HepG2 (cell line): Measurements from ENCODE around the gene LENEP. TPM values are rescaled to one million over a fixed set of nuclear protein-coding genes. Genes with fewer than 3 reads are reported as not detected.

Experiments
- BHLHE40 ChIP-seq: IDR thresholded peaks from 2 replicates; pipeline ENCODE4 v1.6.1; 2011; ENCODE audit warnings: low read length, improper control_type of control experiment
- ETV5 ChIP-seq: IDR thresholded peaks from 2 replicates; pipeline ENCODE4 v1.6.1; 2018; ENCODE audit warnings: missing biosample characterization, missing genetic modification reagents, inconsistent platforms, borderline replicate concordance
- FOSL1 ChIP-seq: sonication (generic); formaldehyde crosslinking; IDR thresholded peaks from 2 replicates; pipeline ENCODE4 v1.9.0; 2021; ENCODE audit warnings: missing genetic modification reagents, borderline replicate concordance
- FOXA3 ChIP-seq: IDR thresholded peaks from 2 replicates; pipeline ENCODE4 v1.6.1; 2016; ENCODE audit warnings: missing genetic modification reagents, missing compliant biosample characterization
- KAT7 ChIP-seq: IDR thresholded peaks from 2 replicates; pipeline ENCODE4 v1.6.1; 2018; ENCODE audit warnings: borderline replicate concordance, missing compliant biosample characterization
- MTA1 ChIP-seq: sonication (generic); formaldehyde crosslinking; IDR thresholded peaks from 2 replicates; pipeline ENCODE4 v1.4.0; 2020; ENCODE audit warnings: missing genetic modification reagents, mild to moderate bottlenecking, borderline replicate concordance
- PCBP2 ChIP-seq: fragments of 200-400 bp; formaldehyde crosslinking; optimal IDR thresholded peaks from 2 replicates; pipeline ENCODE3; 2018; ENCODE audit warnings: low read length, low read depth; ENCODE audit not compliant: poor library complexity, severe bottlenecking
- SKI ChIP-seq: fragments of 450-650 bp; IDR thresholded peaks from one replicate; pipeline ENCODE4 v1.6.1; 2018; ENCODE audit warnings: mild to moderate bottlenecking; ENCODE audit not compliant: partially characterized antibody
- TEAD3 ChIP-seq: optimal IDR thresholded peaks from 2 replicates; pipeline ENCODE3; 2016; ENCODE audit warnings: borderline replicate concordance
- XRCC5 ChIP-seq: fragments of 200-400 bp; formaldehyde crosslinking; optimal IDR thresholded peaks from 2 replicates; pipeline ENCODE3; 2017; ENCODE audit warnings: mild to moderate bottlenecking, low read length
- ZBTB8A ChIP-seq: sonication (generic); formaldehyde crosslinking; IDR thresholded peaks from 2 replicates; pipeline ENCODE4 v1.4.0; 2020; ENCODE audit warnings: mild to moderate bottlenecking, low read depth, missing genetic modification reagents, borderline replicate concordance
- ZFP36L2 ChIP-seq: sonication (generic); formaldehyde crosslinking; IDR thresholded peaks from 2 replicates; pipeline ENCODE4 v1.4.0; 2020; ENCODE audit warnings: missing genetic modification reagents
- ZNF343 ChIP-seq: sonication (generic); formaldehyde crosslinking; IDR thresholded peaks from 2 replicates; pipeline ENCODE4 v1.4.0; 2020; ENCODE audit warnings: mild to moderate bottlenecking, missing genetic modification reagents
- ZNF780A ChIP-seq: sonication (generic); formaldehyde crosslinking; IDR thresholded peaks from 2 replicates; pipeline ENCODE4 v1.8.0; 2022; ENCODE audit warnings: mild to moderate bottlenecking, missing genetic modification reagents, moderate library complexity
- ZSCAN22 ChIP-seq: sonication (generic); formaldehyde crosslinking; IDR thresholded peaks from 2 replicates; pipeline ENCODE4 v1.4.0; 2020; ENCODE audit warnings: mild to moderate bottlenecking, missing genetic modification reagents
- polyA plus RNA-seq, 8 experiments: library from polyadenylated mRNA; depleted of rRNA in 3 of 8; stranded (reverse) in 7 of 8; unstranded in 1 of 8; fragments of >200 nt; fragmentation: Illumina TruSeq in 4 of 8; extraction: Trizol in 4 of 8; gene quantifications; 2 replicates each; pipeline versions ENCODE4 v1.2.1 to v1.2.3, GENCODE V29; 2011 to 2016; ENCODE audit warnings: low read depth in 4 of 8, missing spikeins in 1 of 8, mixed read lengths in 1 of 8; ENCODE audit not compliant: insufficient read depth in 1 of 8
- total RNA-seq, 5 experiments: library from RNA; depleted of rRNA; stranded (reverse); fragments of >200 nt; fragmentation: Illumina TruSeq; extraction: Trizol; gene quantifications; 2 replicates each; pipeline ENCODE4 v1.2.3, GENCODE V29; 2016; ENCODE audit warnings: low read depth in 1 of 5
- TF ChIP-seq, protein P1 (sequence below): sonication (generic); formaldehyde crosslinking; IDR thresholded peaks from 2 replicates; pipeline ENCODE4 v1.4.0; 2020; ENCODE audit warnings: missing genetic modification reagents
- TF ChIP-seq, protein P2 (sequence below): sonication (generic); formaldehyde crosslinking; conservative IDR thresholded peaks from 2 replicates; pipeline ENCODE4 v1.8.0; 2022; ENCODE audit warnings: low read depth, missing genetic modification reagents
- TF ChIP-seq, protein P3 (sequence below): sonication (generic); formaldehyde crosslinking; conservative IDR thresholded peaks from 2 replicates; pipeline ENCODE4 v1.4.0; 2020; ENCODE audit warnings: missing genetic modification reagents
- TF ChIP-seq, protein P4 (sequence below): sonication (generic); formaldehyde crosslinking; IDR thresholded peaks from 2 replicates; pipeline ENCODE4 v1.5.1; 2020; ENCODE audit warnings: mild to moderate bottlenecking, missing genetic modification reagents, borderline replicate concordance
- TF ChIP-seq, protein P5 (sequence below), 2 experiments: fragments of 450-650 bp in 1 of 2; sonication (generic) in 1 of 2; formaldehyde crosslinking; IDR thresholded peaks; 2 replicates each; pipeline versions ENCODE4 v1.5.0 to v1.8.0; 2020 to 2022; ENCODE audit warnings: mild to moderate bottlenecking in 1 of 2, missing genetic modification reagents in 1 of 2
- TF ChIP-seq, protein P6 (sequence below): sonication (generic); formaldehyde crosslinking; IDR thresholded peaks from 2 replicates; pipeline ENCODE4 v1.8.0; 2023; ENCODE audit warnings: mild to moderate bottlenecking, missing genetic modification reagents

The LENEP gene
- total and polyA plus RNA-seq, 2 of the 13 experiments (the other 11 are each of a cell fraction or from before 2014, with no cell fraction given): 0.29 TPM; not detected in 1

DNA sequence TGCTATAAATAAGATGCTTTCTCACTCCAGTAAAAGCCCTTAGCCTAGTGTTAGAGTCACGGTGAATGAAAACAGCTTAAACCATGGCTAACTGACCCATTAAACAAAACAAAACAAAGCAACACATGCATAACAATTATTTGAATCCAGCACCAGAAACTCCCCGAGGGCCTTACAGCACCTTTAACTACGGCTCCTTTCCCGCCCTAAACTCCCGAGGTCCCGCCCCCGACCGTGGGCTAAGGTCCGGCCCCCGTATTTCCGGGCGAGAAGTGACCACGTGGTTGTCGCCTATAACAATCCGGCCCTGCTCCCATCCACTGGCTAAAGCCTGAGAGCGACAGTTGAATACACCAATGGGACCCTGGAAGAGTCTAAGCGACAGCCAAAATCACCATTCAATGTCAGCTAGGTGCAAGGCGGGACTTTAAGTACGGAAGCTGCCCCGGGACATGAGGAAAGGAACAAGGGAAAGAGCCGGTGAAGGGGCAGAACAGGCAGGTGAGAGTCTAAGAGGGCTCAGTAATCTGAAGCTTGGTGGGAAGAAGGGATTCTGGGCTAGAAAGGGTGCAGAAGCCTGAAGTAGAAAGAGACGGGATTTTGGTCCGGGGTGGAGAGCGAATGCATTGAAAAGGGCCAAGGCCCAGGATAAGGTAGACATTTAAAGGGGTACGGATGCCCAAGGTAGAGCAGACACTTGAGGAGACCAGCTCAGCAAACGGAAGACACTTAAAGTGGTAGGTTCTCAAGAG is 10.3 kb upstream of the LENEP start, which contains the start of gene FLAD1 (continued):
- TF ChIP-seq, protein P1, sequence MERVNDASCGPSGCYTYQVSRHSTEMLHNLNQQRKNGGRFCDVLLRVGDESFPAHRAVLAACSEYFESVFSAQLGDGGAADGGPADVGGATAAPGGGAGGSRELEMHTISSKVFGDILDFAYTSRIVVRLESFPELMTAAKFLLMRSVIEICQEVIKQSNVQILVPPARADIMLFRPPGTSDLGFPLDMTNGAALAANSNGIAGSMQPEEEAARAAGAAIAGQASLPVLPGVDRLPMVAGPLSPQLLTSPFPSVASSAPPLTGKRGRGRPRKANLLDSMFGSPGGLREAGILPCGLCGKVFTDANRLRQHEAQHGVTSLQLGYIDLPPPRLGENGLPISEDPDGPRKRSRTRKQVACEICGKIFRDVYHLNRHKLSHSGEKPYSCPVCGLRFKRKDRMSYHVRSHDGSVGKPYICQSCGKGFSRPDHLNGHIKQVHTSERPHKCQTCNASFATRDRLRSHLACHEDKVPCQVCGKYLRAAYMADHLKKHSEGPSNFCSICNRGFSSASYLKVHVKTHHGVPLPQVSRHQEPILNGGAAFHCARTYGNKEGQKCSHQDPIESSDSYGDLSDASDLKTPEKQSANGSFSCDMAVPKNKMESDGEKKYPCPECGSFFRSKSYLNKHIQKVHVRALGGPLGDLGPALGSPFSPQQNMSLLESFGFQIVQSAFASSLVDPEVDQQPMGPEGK: peak; percentile 38; the same call in 1 of the 2 replicates
- TF ChIP-seq BHLHE40 (no peak), ZSCAN22 (CRISPR knock-in tag) (no peak), TEAD3 (CRISPR knock-in tag) (no peak), ZBTB8A (no peak), FOSL1 (CRISPR knock-in tag) (no peak), FOXA3 (peak; percentile 37), XRCC5 (peak; percentile 59), ETV5 (no peak; the same call in 1 of the 2 replicates), ZNF343 (CRISPR knock-in tag) (no peak), ZNF780A (CRISPR knock-in tag) (no peak), PCBP2 (no peak), SKI (no peak), MTA1 (CRISPR knock-in tag) (no peak), KAT7 (CRISPR knock-in tag) (0 out of 2 replicates have a peak, but pooled peaks have one; percentile 34), ZFP36L2 (CRISPR knock-in tag) (no peak)
- TF ChIP-seq, protein P2, sequence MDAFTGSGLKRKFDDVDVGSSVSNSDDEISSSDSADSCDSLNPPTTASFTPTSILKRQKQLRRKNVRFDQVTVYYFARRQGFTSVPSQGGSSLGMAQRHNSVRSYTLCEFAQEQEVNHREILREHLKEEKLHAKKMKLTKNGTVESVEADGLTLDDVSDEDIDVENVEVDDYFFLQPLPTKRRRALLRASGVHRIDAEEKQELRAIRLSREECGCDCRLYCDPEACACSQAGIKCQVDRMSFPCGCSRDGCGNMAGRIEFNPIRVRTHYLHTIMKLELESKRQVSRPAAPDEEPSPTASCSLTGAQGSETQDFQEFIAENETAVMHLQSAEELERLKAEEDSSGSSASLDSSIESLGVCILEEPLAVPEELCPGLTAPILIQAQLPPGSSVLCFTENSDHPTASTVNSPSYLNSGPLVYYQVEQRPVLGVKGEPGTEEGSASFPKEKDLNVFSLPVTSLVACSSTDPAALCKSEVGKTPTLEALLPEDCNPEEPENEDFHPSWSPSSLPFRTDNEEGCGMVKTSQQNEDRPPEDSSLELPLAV (CRISPR knock-in tag): no peak
- TF ChIP-seq, protein P3, sequence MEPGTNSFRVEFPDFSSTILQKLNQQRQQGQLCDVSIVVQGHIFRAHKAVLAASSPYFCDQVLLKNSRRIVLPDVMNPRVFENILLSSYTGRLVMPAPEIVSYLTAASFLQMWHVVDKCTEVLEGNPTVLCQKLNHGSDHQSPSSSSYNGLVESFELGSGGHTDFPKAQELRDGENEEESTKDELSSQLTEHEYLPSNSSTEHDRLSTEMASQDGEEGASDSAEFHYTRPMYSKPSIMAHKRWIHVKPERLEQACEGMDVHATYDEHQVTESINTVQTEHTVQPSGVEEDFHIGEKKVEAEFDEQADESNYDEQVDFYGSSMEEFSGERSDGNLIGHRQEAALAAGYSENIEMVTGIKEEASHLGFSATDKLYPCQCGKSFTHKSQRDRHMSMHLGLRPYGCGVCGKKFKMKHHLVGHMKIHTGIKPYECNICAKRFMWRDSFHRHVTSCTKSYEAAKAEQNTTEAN (CRISPR knock-in tag): peak; percentile 56; the same call in 1 of the 2 replicates
- TF ChIP-seq, protein P4, sequence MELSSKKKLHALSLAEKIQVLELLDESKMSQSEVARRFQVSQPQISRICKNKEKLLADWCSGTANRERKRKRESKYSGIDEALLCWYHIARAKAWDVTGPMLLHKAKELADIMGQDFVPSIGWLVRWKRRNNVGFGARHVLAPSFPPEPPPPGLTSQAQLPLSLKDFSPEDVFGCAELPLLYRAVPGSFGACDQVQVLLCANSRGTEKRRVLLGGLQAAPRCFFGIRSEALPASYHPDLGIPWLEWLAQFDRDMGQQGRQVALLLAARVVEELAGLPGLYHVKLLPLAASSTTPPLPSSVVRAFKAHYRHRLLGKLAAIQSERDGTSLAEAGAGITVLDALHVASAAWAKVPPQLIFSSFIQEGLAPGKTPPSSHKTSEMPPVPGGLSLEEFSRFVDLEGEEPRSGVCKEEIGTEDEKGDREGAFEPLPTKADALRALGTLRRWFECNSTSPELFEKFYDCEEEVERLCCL (CRISPR knock-in tag): no peak
- TF ChIP-seq, protein P5, sequence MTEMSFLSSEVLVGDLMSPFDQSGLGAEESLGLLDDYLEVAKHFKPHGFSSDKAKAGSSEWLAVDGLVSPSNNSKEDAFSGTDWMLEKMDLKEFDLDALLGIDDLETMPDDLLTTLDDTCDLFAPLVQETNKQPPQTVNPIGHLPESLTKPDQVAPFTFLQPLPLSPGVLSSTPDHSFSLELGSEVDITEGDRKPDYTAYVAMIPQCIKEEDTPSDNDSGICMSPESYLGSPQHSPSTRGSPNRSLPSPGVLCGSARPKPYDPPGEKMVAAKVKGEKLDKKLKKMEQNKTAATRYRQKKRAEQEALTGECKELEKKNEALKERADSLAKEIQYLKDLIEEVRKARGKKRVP (CRISPR knock-in tag; IDR thresholded peaks at IDR 0.05): 0 out of 4 replicates have a peak, but pooled peaks of 1 of the 2 experiments have one; percentile 45
- TF ChIP-seq, protein P6, sequence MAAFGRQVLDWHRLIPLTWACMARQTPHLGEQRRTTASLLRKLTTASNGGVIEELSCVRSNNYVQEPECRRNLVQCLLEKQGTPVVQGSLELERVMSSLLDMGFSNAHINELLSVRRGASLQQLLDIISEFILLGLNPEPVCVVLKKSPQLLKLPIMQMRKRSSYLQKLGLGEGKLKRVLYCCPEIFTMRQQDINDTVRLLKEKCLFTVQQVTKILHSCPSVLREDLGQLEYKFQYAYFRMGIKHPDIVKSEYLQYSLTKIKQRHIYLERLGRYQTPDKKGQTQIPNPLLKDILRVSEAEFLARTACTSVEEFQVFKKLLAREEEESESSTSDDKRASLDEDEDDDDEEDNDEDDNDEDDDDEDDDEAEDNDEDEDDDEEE (CRISPR knock-in tag): no peak
